Glomerular visceral epithelial cell (primary cell): ENCODE data around the gene NEUROG1.

Source experiments
- DNase-seq: peaks from one replicate; pipeline ENCODE4 v3.0.0-alpha.2; 2016; ENCODE audit errors: extremely low spot score

NEUROG1 gene

GRCh38 chr5:135564331-135564730 is 28.6 kb upstream of the NEUROG1 start:
- DNase-seq = no peak

- DNase-seq = no peak
Observed at GRCh38 chr5:135561266-135561665, 25.5 kb upstream of the NEUROG1 start.

- DNase-seq = peak; percentile 74
Observed at GRCh38 chr5:135560858-135561257, 25.1 kb upstream of the NEUROG1 start.

- DNase-seq = no peak
Observed at GRCh38 chr5:135559354-135559753, 23.6 kb upstream of the NEUROG1 start.

GRCh38 chr5:135557076-135557838 is 21.5 kb upstream of the NEUROG1 start:
- DNase-seq = no peak

- no peak for DNase-seq
Observed at GRCh38 chr5:135556620-135557019, 20.9 kb upstream of the NEUROG1 start.

- no peak for DNase-seq
Observed at GRCh38 chr5:135555530-135555929, 19.8 kb upstream of the NEUROG1 start.

GRCh38 chr5:135553688-135554462 is 18.1 kb upstream of the NEUROG1 start:
- DNase-seq = peak; percentile 36

- DNase-seq = peak; percentile 73
Observed at GRCh38 chr5:135551593-135552447, 16.1 kb upstream of the NEUROG1 start.

- DNase-seq = no peak
Observed at GRCh38 chr5:135549413-135549812, 13.6 kb upstream of the NEUROG1 start.

- DNase-seq = no peak
Observed at GRCh38 chr5:135547590-135548254, 12.0 kb upstream of the NEUROG1 start.

GRCh38 chr5:135546912-135547311 is 11.1 kb upstream of the NEUROG1 start:
- no peak for DNase-seq

- no peak for DNase-seq
Observed at GRCh38 chr5:135546101-135546500, 10.3 kb upstream of the NEUROG1 start.

- DNase-seq = no peak
Observed at GRCh38 chr5:135545099-135545498, 9.3 kb upstream of the NEUROG1 start.

GRCh38 chr5:135543485-135544304 is 7.9 kb upstream of the NEUROG1 start:
- DNase-seq = no peak

GRCh38 chr5:135543001-135543484 is 7.3 kb upstream of the NEUROG1 start:
- DNase-seq = no peak

- no peak for DNase-seq
Observed at GRCh38 chr5:135541807-135542502, 6.2 kb upstream of the NEUROG1 start.

- DNase-seq = no peak
Observed at GRCh38 chr5:135539430-135540005, 3.8 kb upstream of the NEUROG1 start.

GRCh38 chr5:135538261-135538660 is 2.5 kb upstream of the NEUROG1 start:
- DNase-seq = no peak

- no peak for DNase-seq
Observed at GRCh38 chr5:135537745-135538144, 2.0 kb upstream of the NEUROG1 start.
